Measurements from ENCODE around the gene OR2T11.

The OR2T11 gene

GRCh38 chr1:248618878-248619277 lies 16.0 kb downstream of the OR2T11 start:
- H3K4me3 ChIP-seq (ENCODE audit: severe bottlenecking), result no peak overlapping the region
- no peak for ATAC-seq (ENCODE audit: low read depth)
- H3K4me1 ChIP-seq (ENCODE audit: insufficient read depth, poor library complexity, severe bottlenecking), result no peaks in the 10 kb centered on the region
- TF ChIP-seq CTCF (IDR thresholded peaks at IDR 0.05; ENCODE audit: poor library complexity, severe bottlenecking), result peak; percentile 40
- DNase-seq (ENCODE audit: low spot score), result no peak
- H3K27me3 ChIP-seq (ENCODE audit: insufficient read depth, poor library complexity, severe bottlenecking), result no peaks in the 10 kb centered on the region
- no peak overlapping the region for H3K27ac ChIP-seq (ENCODE audit: poor library complexity, severe bottlenecking)
- no peaks in the 10 kb centered on the region for H3K9me3 ChIP-seq (ENCODE audit: severe bottlenecking)
- H3K36me3 ChIP-seq (ENCODE audit: low read depth), result no peaks in the 10 kb centered on the region

GRCh38 chr1:248618119-248618518 lies 16.8 kb downstream of the OR2T11 start:
- DNase-seq (ENCODE audit: low spot score) (no peak), ATAC-seq (ENCODE audit: low read depth) (no peak)
- no peaks in the 10 kb centered on the region for H3K4me1 ChIP-seq (ENCODE audit: insufficient read depth, poor library complexity, severe bottlenecking)
- H3K36me3 ChIP-seq (ENCODE audit: low read depth), result no peaks in the 10 kb centered on the region
- no peaks in the 10 kb centered on the region for H3K9me3 ChIP-seq (ENCODE audit: severe bottlenecking)
- H3K27ac ChIP-seq (ENCODE audit: poor library complexity, severe bottlenecking), result no peak overlapping the region
- no peak for TF ChIP-seq CTCF (IDR thresholded peaks at IDR 0.05; ENCODE audit: poor library complexity, severe bottlenecking)
- H3K4me3 ChIP-seq (ENCODE audit: severe bottlenecking), result no peak overlapping the region
- no peaks in the 10 kb centered on the region for H3K27me3 ChIP-seq (ENCODE audit: insufficient read depth, poor library complexity, severe bottlenecking)

GRCh38 chr1:248613742-248614141 lies 21.1 kb downstream of the OR2T11 start:
- no peaks in the 10 kb centered on the region for H3K27me3 ChIP-seq (ENCODE audit: insufficient read depth, poor library complexity, severe bottlenecking)
- no peaks in the 10 kb centered on the region for H3K4me1 ChIP-seq (ENCODE audit: insufficient read depth, poor library complexity, severe bottlenecking)
- no peak for TF ChIP-seq CTCF (IDR thresholded peaks at IDR 0.05; ENCODE audit: poor library complexity, severe bottlenecking)
- no peaks in the 10 kb centered on the region for H3K9me3 ChIP-seq (ENCODE audit: severe bottlenecking)
- no peak overlapping the region for H3K27ac ChIP-seq (ENCODE audit: poor library complexity, severe bottlenecking)
- ATAC-seq (ENCODE audit: low read depth), result no peak
- DNase-seq (ENCODE audit: low spot score), result no peak
- H3K36me3 ChIP-seq (ENCODE audit: low read depth), result no peaks in the 10 kb centered on the region
- no peak overlapping the region for H3K4me3 ChIP-seq (ENCODE audit: severe bottlenecking)

- no peak for ATAC-seq (ENCODE audit: low read depth)
- no peak for DNase-seq (ENCODE audit: low spot score)
- no peaks in the 10 kb centered on the region for H3K9me3 ChIP-seq (ENCODE audit: severe bottlenecking)
Measured at GRCh38 chr1:248611883-248612414, 22.9 kb downstream of the OR2T11 start.

More at GRCh38 chr1:248611883-248612414, 22.9 kb downstream of the OR2T11 start:
- H3K27ac ChIP-seq (ENCODE audit: poor library complexity, severe bottlenecking), result no peak overlapping the region
- H3K27me3 ChIP-seq (ENCODE audit: insufficient read depth, poor library complexity, severe bottlenecking), result no peaks in the 10 kb centered on the region
- no peak for TF ChIP-seq CTCF (IDR thresholded peaks at IDR 0.05; ENCODE audit: poor library complexity, severe bottlenecking)
- no peak overlapping the region for H3K4me3 ChIP-seq (ENCODE audit: severe bottlenecking)
- no peaks in the 10 kb centered on the region for H3K36me3 ChIP-seq (ENCODE audit: low read depth)
- no peaks in the 10 kb centered on the region for H3K4me1 ChIP-seq (ENCODE audit: insufficient read depth, poor library complexity, severe bottlenecking)

Measured in RWPE2 (cell line).